Tibial artery (tissue), 4 donors: ENCODE results near the gene GSG1L2.

Experiments used
- DNase-seq, 2 donors: peaks; one replicate each; pipeline ENCODE4 v3.0.0-alpha.2; 2019
- H3K27ac ChIP-seq, 2 donors: fragments of 200-600 bp; sonication (generic) in 1 of 2; 1 replicate in 1 of 2; 2 replicates in 1 of 2; pipeline ENCODE4 v1.5.1; 2018 to 2019; ENCODE audit warnings: mild to moderate bottlenecking in 1 of 2
- H3K27me3 ChIP-seq, 2 donors: fragments of 200-600 bp; sonication (generic) in 1 of 2; one replicate each; pipeline versions ENCODE4 v1.5.1 to v1.6.0; 2016 to 2019
- H3K36me3 ChIP-seq, 3 donors: fragments of 200-600 bp; sonication (generic) in 2 of 3; one replicate each; pipeline ENCODE4 v1.5.1; 2016 to 2019; ENCODE audit warnings: mild to moderate bottlenecking in 2 of 3
- H3K4me1 ChIP-seq, 4 donors: fragments of 200-600 bp; sonication (generic) in 2 of 4; 1 replicate in 3 of 4; 2 replicates in 1 of 4; pipeline ENCODE4 v1.5.1; 2016 to 2019
- H3K4me3 ChIP-seq, 2 donors: fragments of 200-600 bp; sonication (generic) in 1 of 2; 1 replicate in 1 of 2; 2 replicates in 1 of 2; pipeline ENCODE4 v1.5.1; 2018 to 2019; ENCODE audit warnings: mild to moderate bottlenecking in 2 of 2
- H3K9me3 ChIP-seq, 3 donors: fragments of 200-600 bp; sonication (generic) in 1 of 3; one replicate each; pipeline ENCODE4 v1.5.1; 2016 to 2019
- intact Hi-C: fragments of 100-400 bp; cut with DNase I; formaldehyde crosslinking; loops from one replicate; pipeline ENCODE4 v1.15.0; 2023; ENCODE audit warnings: low total_unique reads
- TF ChIP-seq, protein P1 (sequence below), 2 experiments: fragments of 200-600 bp in 1 of 2; fragments of 450-650 bp in 1 of 2; IDR thresholded peaks; one replicate each; pipeline ENCODE4 v1.5.1; 2017 to 2019; ENCODE audit warnings: antibody characterized with exemption in 2 of 2, mild to moderate bottlenecking in 1 of 2, moderate library complexity in 1 of 2

The GSG1L2 gene

DNA sequence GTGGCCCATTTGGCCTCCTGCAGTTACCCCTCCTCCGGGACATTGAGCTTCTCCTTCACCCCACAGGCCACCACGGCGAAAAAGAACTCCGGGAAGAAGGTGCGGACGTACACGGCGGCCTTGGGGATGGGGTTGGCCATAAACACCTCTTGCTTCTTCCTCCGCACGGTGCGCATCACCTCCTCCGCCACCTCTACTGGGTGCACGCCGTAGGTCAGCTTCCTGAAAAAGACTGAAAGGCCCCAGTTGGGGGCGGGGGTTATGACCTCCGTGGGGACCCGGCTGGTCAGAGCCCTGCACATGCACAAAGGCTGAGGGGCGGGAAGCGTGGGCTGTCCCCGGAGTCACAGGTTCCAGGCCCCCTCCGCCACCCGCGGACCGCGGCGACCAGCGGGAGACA, 50.4 kb downstream of the GSG1L2 start:
- peak in 1 of 2 donors; percentile 53 for DNase-seq
- Histone ChIP-seq H3K27me3 (peaks cover 0 to 41% of the 10 kb centered on the region in 2 donors), H3K9me3 (peaks cover 0 to 5% (median 0%) of the 10 kb centered on the region in 3 donors), H3K4me3 (no peak overlapping the region), H3K4me1 (no peaks in the 10 kb centered on the region), H3K27ac (no peak overlapping the region), H3K36me3 (no peaks in the 10 kb centered on the region)
- TF ChIP-seq, protein P1, sequence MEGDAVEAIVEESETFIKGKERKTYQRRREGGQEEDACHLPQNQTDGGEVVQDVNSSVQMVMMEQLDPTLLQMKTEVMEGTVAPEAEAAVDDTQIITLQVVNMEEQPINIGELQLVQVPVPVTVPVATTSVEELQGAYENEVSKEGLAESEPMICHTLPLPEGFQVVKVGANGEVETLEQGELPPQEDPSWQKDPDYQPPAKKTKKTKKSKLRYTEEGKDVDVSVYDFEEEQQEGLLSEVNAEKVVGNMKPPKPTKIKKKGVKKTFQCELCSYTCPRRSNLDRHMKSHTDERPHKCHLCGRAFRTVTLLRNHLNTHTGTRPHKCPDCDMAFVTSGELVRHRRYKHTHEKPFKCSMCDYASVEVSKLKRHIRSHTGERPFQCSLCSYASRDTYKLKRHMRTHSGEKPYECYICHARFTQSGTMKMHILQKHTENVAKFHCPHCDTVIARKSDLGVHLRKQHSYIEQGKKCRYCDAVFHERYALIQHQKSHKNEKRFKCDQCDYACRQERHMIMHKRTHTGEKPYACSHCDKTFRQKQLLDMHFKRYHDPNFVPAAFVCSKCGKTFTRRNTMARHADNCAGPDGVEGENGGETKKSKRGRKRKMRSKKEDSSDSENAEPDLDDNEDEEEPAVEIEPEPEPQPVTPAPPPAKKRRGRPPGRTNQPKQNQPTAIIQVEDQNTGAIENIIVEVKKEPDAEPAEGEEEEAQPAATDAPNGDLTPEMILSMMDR (IDR thresholded peaks at IDR 0.05) = no peak
- intact Hi-C loops = no loop called here

DNA sequence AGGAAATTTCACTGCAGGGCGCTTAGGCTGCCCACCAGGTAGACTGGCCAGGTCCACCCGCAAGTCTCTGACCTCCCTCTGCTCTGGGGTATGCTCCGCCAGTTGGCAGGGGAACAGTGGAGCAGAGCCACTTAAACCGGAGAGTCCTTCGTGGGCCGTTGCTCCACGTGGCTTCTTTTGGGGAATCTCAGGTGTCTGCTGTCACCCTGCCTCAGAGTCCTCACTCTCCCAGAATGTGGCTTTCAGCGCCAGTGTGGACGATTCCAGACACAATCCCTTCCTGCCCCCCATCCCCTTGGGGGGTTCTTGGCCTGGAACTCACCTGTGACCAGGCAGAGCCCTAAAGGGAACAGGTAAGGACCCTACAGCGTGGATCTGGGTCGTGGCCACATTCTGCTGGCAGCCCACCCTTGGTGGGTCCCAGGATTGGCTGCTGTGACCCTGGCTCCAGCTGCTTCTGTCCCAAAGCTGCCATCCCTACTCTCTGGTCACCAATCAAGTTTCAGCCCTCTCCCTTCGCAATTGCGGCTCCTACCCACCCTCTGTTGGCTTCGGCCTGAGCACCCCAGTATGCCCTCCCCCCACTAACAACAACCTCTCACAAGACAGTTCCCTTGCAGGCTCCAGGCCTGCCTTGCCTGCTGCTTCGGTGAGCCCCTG, 52.7 kb downstream of the GSG1L2 start:
- Histone ChIP-seq H3K27ac (no peak overlapping the region), H3K27me3 (peaks cover 0 to 42% of the 10 kb centered on the region in 2 donors), H3K4me1 (no peaks in the 10 kb centered on the region), H3K36me3 (no peaks in the 10 kb centered on the region), H3K4me3 (no peak overlapping the region), H3K9me3 (no peaks in the 10 kb centered on the region)
- TF ChIP-seq, protein P1 (IDR thresholded peaks at IDR 0.05) = no peak
- DNase-seq = no peak
- intact Hi-C loops = no loop called here

DNA sequence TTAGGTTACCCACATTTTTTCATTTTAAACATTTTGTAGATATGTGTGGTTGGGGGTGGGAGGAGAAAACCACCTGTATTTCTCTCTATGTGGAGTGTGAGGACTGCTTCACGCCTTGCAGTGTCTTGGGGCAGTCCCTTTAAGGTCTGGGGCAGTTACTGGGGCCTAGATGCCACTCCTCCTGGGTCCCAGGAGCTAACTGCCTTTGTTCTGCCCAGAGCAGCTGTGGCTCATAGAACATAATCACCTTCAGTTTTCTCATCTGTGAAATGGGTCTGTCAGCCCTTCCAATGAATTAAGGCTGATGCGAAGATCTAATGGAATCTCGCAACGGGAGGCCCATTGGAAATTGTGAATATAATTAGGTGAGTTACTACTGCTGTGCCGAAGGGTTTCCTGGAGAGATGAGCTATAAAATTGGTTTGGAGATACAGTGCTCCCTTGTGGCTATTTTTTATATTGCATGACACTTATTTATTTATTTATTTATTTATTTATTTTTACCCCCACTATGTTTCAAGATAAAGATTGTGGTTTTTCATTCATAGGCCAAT, 53.4 kb downstream of the GSG1L2 start:
- no peak overlapping the region for H3K4me3 ChIP-seq
- peaks cover 0 to 42% of the 10 kb centered on the region in 2 donors for H3K27me3 ChIP-seq
- TF ChIP-seq, protein P1 (IDR thresholded peaks at IDR 0.05) = peak; percentile 12 to 39
- no peaks in the 10 kb centered on the region for H3K9me3 ChIP-seq
- no peaks in the 10 kb centered on the region for H3K36me3 ChIP-seq
- no peak overlapping the region for H3K27ac ChIP-seq
- no peaks in the 10 kb centered on the region for H3K4me1 ChIP-seq
- intact Hi-C loops = no loop called here
- DNase-seq = no peak

GRCh38 chr17:9767432-9767991, 54.4 kb downstream of the GSG1L2 start:
- H3K4me3 ChIP-seq = no peak overlapping the region
- H3K27ac ChIP-seq = no peak overlapping the region
- peaks cover 0 to 38% of the 10 kb centered on the region in 2 donors for H3K27me3 ChIP-seq
- DNase-seq = no peak
- H3K9me3 ChIP-seq = no peaks in the 10 kb centered on the region
- TF ChIP-seq, protein P1 (IDR thresholded peaks at IDR 0.05) = no peak
- intact Hi-C loops = no loop called here
- no peaks in the 10 kb centered on the region for H3K36me3 ChIP-seq
- no peaks in the 10 kb centered on the region for H3K4me1 ChIP-seq

- TF ChIP-seq, protein P1 (IDR thresholded peaks at IDR 0.05) = no peak
- intact Hi-C loops = no loop called here
- Histone ChIP-seq H3K36me3 (no peaks in the 10 kb centered on the region), H3K27me3 (peaks cover 0 to 35% of the 10 kb centered on the region in 2 donors), H3K27ac (no peak overlapping the region), H3K9me3 (no peaks in the 10 kb centered on the region), H3K4me1 (no peaks in the 10 kb centered on the region), H3K4me3 (no peak overlapping the region)
- DNase-seq = no peak
Observed at GRCh38 chr17:9766970-9767369, 54.9 kb downstream of the GSG1L2 start.
